ENCODE data around the gene PTPRA. TPM values are rescaled to one million over a fixed set of nuclear protein-coding genes. Genes with fewer than 3 reads are reported as not detected.

The PTPRA gene
- total and polyA plus RNA-seq, 2 of the 8 experiments (the other 6 are each of a cell fraction or from before 2014, with no cell fraction given) = 47.7 to 51.3 TPM

- H2AK5ac ChIP-seq (ENCODE audit: low read depth, low read length) = no peak overlapping the region
- no peaks in the 10 kb centered on the region for H4K20me1 ChIP-seq (replicated peaks in 1 of 2; ENCODE audit: control insufficient read depth in 1 of 2, insufficient read depth in 2 of 2, low read length in 2 of 2)
- no peak overlapping the region for H3K4ac ChIP-seq (replicated peaks; ENCODE audit: insufficient read length, low read depth, low read length)
- no peak for TF ChIP-seq ATF3 (IDR thresholded peaks at IDR 0.05; ENCODE audit: insufficient read depth, low read depth, low read length)
- no peak for TF ChIP-seq KDM4A (IDR thresholded peaks at IDR 0.05; ENCODE audit: low read depth, low read length, severe bottlenecking)
- TF ChIP-seq ZNF274 (IDR thresholded peaks at IDR 0.05; ENCODE audit: borderline replicate concordance, extremely low read depth, low read length) = no peak
- no peak for TF ChIP-seq JUN (IDR thresholded peaks at IDR 0.05; ENCODE audit: low read depth, low read length)
- TF ChIP-seq KDM5A (IDR thresholded peaks at IDR 0.05; ENCODE audit: low read length) = no peak
- TF ChIP-seq SAP30 (IDR thresholded peaks at IDR 0.05; ENCODE audit: insufficient read depth, insufficient replicate concordance, low read length) = no peak
- TF ChIP-seq EZH2 (IDR thresholded peaks at IDR 0.05; ENCODE audit: low read depth, low read length, severe bottlenecking) = no peak
- TF ChIP-seq CBX5 (IDR thresholded peaks at IDR 0.05; ENCODE audit: low read depth, low read length) = no peak
- TF ChIP-seq SP4 (IDR thresholded peaks at IDR 0.05; ENCODE audit: low read length) = no peak
- no peak for TF ChIP-seq PHF8 (conservative IDR thresholded peaks at IDR 0.05; ENCODE audit: low read depth, low read length)
- no peak for TF ChIP-seq RXRA (IDR thresholded peaks at IDR 0.05; ENCODE audit: insufficient read depth, low read depth, low read length)
- H3K23ac ChIP-seq (ENCODE audit: insufficient read length) = no peak overlapping the region
- DNase-seq (ENCODE audit: low read depth in 1 of 2, low spot score in 2 of 2) = no peak
- H3K79me1 ChIP-seq (ENCODE audit: low read depth, low read length) = no peaks in the 10 kb centered on the region
- H3K36me3 ChIP-seq (ENCODE audit: control insufficient read depth in 2 of 4, insufficient read depth in 4 of 4, low read length in 3 of 4) = no peaks in the 10 kb centered on the region
- H3K27ac ChIP-seq (ENCODE audit: low read depth, low read length) = no peak overlapping the region
- no peak overlapping the region for H4K91ac ChIP-seq (replicated peaks; ENCODE audit: insufficient read length, low read length)
- H3K9ac ChIP-seq (replicated peaks in 1 of 4; ENCODE audit: extremely low read depth in 1 of 4, low read depth in 3 of 4, low read length in 3 of 4) = no peak overlapping the region
- no peak overlapping the region for H2BK12ac ChIP-seq (ENCODE audit: low read depth, low read length)
- H3K56ac ChIP-seq (replicated peaks; ENCODE audit: insufficient read length, low read depth, low read length) = no peak overlapping the region
- H2BK5ac ChIP-seq (ENCODE audit: low read depth, low read length) = no peak overlapping the region
- H3K9me3 ChIP-seq (ENCODE audit: insufficient read depth in 2 of 2, low read depth in 1 of 2, low read length in 1 of 2) = no peaks in the 10 kb centered on the region
- no peak overlapping the region for H4K8ac ChIP-seq (ENCODE audit: extremely low read depth, insufficient read depth, low read length)
- H3K79me2 ChIP-seq (ENCODE audit: control insufficient read depth in 1 of 2, insufficient read depth in 2 of 2, low read length in 2 of 2) = no peaks in the 10 kb centered on the region
- H3K14ac ChIP-seq (ENCODE audit: insufficient read length) = no peak overlapping the region
- H2AFZ ChIP-seq (ENCODE audit: low read length) = no peak overlapping the region
- no peak overlapping the region for H2BK20ac ChIP-seq (ENCODE audit: low read length)
- no peak overlapping the region for H4K5ac ChIP-seq (ENCODE audit: insufficient read length, low read depth, low read length)
- H2BK120ac ChIP-seq (replicated peaks; ENCODE audit: low read depth, low read length) = no peak overlapping the region
- CTCF ChIA-PET (ENCODE audit: partially characterized antibody) = no interaction called here
- FAIRE-seq = no peak
- no peak overlapping the region for H3K4me3 ChIP-seq (ENCODE audit: extremely low read depth in 1 of 4, insufficient read depth in 2 of 4, low read depth in 3 of 4, low read length in 4 of 4)
- peaks cover 0 to 1% (median 0%) of the 10 kb centered on the region in 4 experiments; a peak in 1 of 7 replicates for H3K27me3 ChIP-seq (replicated peaks in 1 of 4; ENCODE audit: control insufficient read depth in 3 of 4, extremely low read depth in 1 of 4, insufficient read depth in 3 of 4, low read length in 3 of 4)
- H3K18ac ChIP-seq (ENCODE audit: extremely low read depth, low read length) = no peak overlapping the region
- H3K4me1 ChIP-seq (replicated peaks in 1 of 4; ENCODE audit: control insufficient read depth in 3 of 4, insufficient read depth in 4 of 4, low read length in 3 of 4) = no peaks in the 10 kb centered on the region; a peak in 1 of 7 replicates
- WGBS, 2 experiments (ENCODE audit: extremely low coverage in 1 of 2, insufficient coverage in 1 of 2, insufficient read length in 1 of 2, insufficient replicate concordance in 2 of 2, low coverage in 1 of 2, low lambda C conversion rate in 2 of 2, missing lambda C conversion rate in 1 of 2) = 83% methylated on average over 6 of the region's 6 CpGs; no CpG with 5 or more reads in 1 of the 2 experiments
- H2BK15ac ChIP-seq (ENCODE audit: low read length) = no peak overlapping the region
- POLR2A ChIA-PET (ENCODE audit: partially characterized antibody) = no interaction called here
- no peaks in the 10 kb centered on the region for H3K23me2 ChIP-seq (ENCODE audit: low read depth, low read length)
- H3K4me2 ChIP-seq (ENCODE audit: insufficient read depth in 1 of 2, low read depth in 2 of 2, low read length in 2 of 2) = no peak overlapping the region
Measured at GRCh38 chr20:2829376-2829775, 43.9 kb upstream of the PTPRA start.
